ENCODE results near the gene OCA2.

Gene OCA2

DNA sequence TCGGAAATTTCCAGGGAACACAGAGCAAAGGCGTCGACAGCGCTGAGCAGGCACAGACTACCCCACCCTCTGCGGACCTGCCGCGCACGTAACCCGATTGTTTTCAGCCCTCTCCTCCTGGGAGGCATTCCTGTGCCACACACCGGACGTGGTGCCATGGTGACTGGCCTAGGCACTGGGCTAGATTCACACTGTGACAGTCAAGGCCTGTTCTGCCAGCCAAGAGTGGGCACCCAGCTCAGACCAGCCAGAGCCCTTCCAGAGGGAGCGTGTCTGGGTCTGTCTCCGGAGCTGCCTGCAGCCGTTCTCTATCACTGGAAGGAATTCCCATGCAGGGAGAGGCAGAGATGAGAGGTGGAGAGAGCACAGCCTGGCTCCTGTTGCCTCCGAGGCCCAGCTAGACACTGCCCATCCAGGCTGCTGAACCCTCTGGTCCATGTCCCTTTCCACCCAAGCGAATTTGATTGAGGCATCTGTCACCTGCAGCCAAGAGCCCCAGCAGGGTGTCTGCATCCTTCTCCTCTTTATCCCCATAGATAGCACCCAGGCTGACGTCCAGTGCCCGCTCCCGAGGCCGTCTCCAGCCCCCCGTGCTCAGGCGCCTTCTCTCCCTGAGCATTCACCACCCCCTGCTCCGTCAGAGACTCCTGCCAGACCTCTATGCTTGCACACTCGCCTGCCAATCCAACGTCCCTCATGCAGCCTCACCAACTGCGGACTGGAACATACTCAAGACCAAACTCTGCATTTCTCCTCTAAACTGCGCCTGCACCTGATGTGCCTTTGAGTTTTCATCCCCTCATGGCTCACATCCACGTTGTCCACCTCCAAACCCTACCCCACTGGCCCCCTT lies 267.5 kb downstream of the OCA2 start:
- Histone ChIP-seq H3K27ac (ENCODE audit: low read length) (no peak overlapping the region), H3K27me3 (ENCODE audit: low read depth, low read length) (no peaks in the 10 kb centered on the region), H3K4me1 (ENCODE audit: control insufficient read depth in 1 of 2, insufficient read depth in 2 of 2, low read length in 2 of 2) (no peaks in the 10 kb centered on the region), H3K4me3 (ENCODE audit: low read depth in 1 of 2, low read length in 2 of 2) (no peak overlapping the region), H3K36me3 (ENCODE audit: control insufficient read depth in 1 of 2, insufficient read depth in 2 of 2, low read length in 2 of 2) (no peaks in the 10 kb centered on the region), H3K9me3 (ENCODE audit: control insufficient read depth in 1 of 2, low read length in 2 of 2) (no peaks in the 10 kb centered on the region)

DNA sequence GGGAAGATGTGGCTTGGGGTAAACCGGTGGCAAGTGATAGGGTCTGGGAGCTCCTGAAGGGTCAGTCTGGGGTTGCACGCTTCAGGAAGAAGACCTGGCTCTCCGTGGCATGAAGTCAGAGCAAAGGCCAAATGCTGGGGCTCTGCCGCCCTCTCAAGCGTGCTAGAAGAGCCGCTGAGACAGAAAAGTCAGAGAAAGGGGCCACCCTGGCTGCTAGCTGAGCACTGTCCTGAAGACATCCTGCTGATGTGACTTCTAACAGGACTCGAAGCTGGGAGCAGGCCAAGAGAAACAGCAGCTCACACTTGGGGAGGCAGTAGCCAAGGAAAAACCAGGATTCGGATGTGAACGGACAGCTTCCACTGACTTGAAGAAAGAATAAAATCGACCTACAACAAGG lies 270.4 kb downstream of the OCA2 start:
- Histone ChIP-seq H3K4me3 (ENCODE audit: low read depth in 1 of 2, low read length in 2 of 2) (no peak overlapping the region), H3K9me3 (ENCODE audit: control insufficient read depth in 1 of 2, low read length in 2 of 2) (no peaks in the 10 kb centered on the region), H3K27ac (ENCODE audit: low read length) (no peak overlapping the region), H3K4me1 (ENCODE audit: control insufficient read depth in 1 of 2, insufficient read depth in 2 of 2, low read length in 2 of 2) (no peaks in the 10 kb centered on the region), H3K27me3 (ENCODE audit: low read depth, low read length) (no peaks in the 10 kb centered on the region), H3K36me3 (ENCODE audit: control insufficient read depth in 1 of 2, insufficient read depth in 2 of 2, low read length in 2 of 2) (no peaks in the 10 kb centered on the region)

- H3K36me3 ChIP-seq (ENCODE audit: control insufficient read depth in 1 of 2, insufficient read depth in 2 of 2, low read length in 2 of 2), result no peaks in the 10 kb centered on the region
- no peak overlapping the region for H3K4me3 ChIP-seq (ENCODE audit: low read depth in 1 of 2, low read length in 2 of 2)
- no peaks in the 10 kb centered on the region for H3K4me1 ChIP-seq (ENCODE audit: control insufficient read depth in 1 of 2, insufficient read depth in 2 of 2, low read length in 2 of 2)
- H3K27me3 ChIP-seq (ENCODE audit: low read depth, low read length), result no peaks in the 10 kb centered on the region
- no peaks in the 10 kb centered on the region for H3K9me3 ChIP-seq (ENCODE audit: control insufficient read depth in 1 of 2, low read length in 2 of 2)
- no peak overlapping the region for H3K27ac ChIP-seq (ENCODE audit: low read length)
Observed at GRCh38 chr15:27826902-27827714, 272.0 kb downstream of the OCA2 start.

DNA sequence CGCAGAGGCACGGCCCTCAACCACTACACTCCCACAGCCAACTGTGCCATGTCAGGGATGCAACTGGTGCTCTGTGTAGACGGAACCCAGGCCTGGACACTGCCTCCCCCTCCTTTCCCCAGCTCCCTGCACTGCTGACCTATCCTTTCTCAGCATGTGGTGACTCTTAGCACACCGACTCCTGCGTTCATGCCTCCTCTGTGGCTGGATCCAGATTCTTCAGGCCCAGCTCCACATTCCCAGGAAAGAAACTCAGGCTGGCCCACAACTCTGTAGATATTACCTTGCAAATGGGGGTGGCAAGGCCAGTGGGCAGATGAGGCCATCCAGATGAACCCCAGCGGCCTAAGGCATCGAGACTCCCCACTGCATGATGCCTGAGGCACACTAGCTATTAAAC lies 272.7 kb downstream of the OCA2 start:
- no peak overlapping the region for H3K4me3 ChIP-seq (ENCODE audit: low read depth in 1 of 2, low read length in 2 of 2)

GRCh38 chr15:27824841-27825422 lies 274.2 kb downstream of the OCA2 start:
- no peaks in the 10 kb centered on the region for H3K9me3 ChIP-seq (ENCODE audit: control insufficient read depth in 1 of 2, low read length in 2 of 2)
- no peaks in the 10 kb centered on the region for H3K36me3 ChIP-seq (ENCODE audit: control insufficient read depth in 1 of 2, insufficient read depth in 2 of 2, low read length in 2 of 2)
- no peaks in the 10 kb centered on the region for H3K27me3 ChIP-seq (ENCODE audit: low read depth, low read length)
- no peaks in the 10 kb centered on the region for H3K4me1 ChIP-seq (ENCODE audit: control insufficient read depth in 1 of 2, insufficient read depth in 2 of 2, low read length in 2 of 2)
- H3K27ac ChIP-seq (ENCODE audit: low read length), result no peak overlapping the region
- H3K4me3 ChIP-seq (ENCODE audit: low read depth in 1 of 2, low read length in 2 of 2), result no peak overlapping the region

More for the DNA sequence above, 272.7 kb downstream of the OCA2 start:
- Histone ChIP-seq H3K27me3 (ENCODE audit: low read depth, low read length) (no peaks in the 10 kb centered on the region), H3K27ac (ENCODE audit: low read length) (no peak overlapping the region), H3K36me3 (ENCODE audit: control insufficient read depth in 1 of 2, insufficient read depth in 2 of 2, low read length in 2 of 2) (no peaks in the 10 kb centered on the region), H3K9me3 (ENCODE audit: control insufficient read depth in 1 of 2, low read length in 2 of 2) (no peaks in the 10 kb centered on the region), H3K4me1 (ENCODE audit: control insufficient read depth in 1 of 2, insufficient read depth in 2 of 2, low read length in 2 of 2) (no peaks in the 10 kb centered on the region)

- Histone ChIP-seq H3K9me3 (ENCODE audit: control insufficient read depth in 1 of 2, low read length in 2 of 2) (peaks cover 8 to 9% of the 10 kb centered on the region in 2 donors), H3K36me3 (ENCODE audit: control insufficient read depth in 1 of 2, insufficient read depth in 2 of 2, low read length in 2 of 2) (no peaks in the 10 kb centered on the region), H3K4me3 (ENCODE audit: low read depth in 1 of 2, low read length in 2 of 2) (no peak overlapping the region), H3K4me1 (ENCODE audit: control insufficient read depth in 1 of 2, insufficient read depth in 2 of 2, low read length in 2 of 2) (no peaks in the 10 kb centered on the region), H3K27ac (ENCODE audit: low read length) (no peak overlapping the region), H3K27me3 (ENCODE audit: low read depth, low read length) (no peaks in the 10 kb centered on the region)
Observed at GRCh38 chr15:27821273-27821672, 277.8 kb downstream of the OCA2 start.

DNA sequence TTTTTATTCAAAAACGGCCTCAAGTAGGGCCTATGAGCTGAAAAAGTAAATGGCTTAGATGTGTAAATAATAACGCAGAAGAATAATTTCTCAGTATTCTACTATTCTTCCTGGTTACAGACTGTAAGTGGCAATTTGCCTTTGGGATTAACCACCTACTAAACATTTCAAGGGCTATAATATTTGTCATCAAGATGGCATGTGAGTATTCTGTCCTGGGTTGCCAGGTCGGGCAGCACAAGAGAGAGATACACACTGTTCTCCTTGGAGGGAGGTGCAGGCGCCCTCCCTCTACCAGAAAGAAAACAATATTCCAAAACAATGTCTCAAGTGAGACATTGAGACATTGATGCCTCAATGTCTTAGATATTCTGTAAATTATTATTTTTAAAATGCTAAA lies 278.4 kb downstream of the OCA2 start:
- no peak overlapping the region for H3K27ac ChIP-seq (ENCODE audit: low read length)
- peaks cover 8 to 9% of the 10 kb centered on the region in 2 donors for H3K9me3 ChIP-seq (ENCODE audit: control insufficient read depth in 1 of 2, low read length in 2 of 2)
- no peak overlapping the region for H3K4me3 ChIP-seq (ENCODE audit: low read depth in 1 of 2, low read length in 2 of 2)
- H3K4me1 ChIP-seq (ENCODE audit: control insufficient read depth in 1 of 2, insufficient read depth in 2 of 2, low read length in 2 of 2), result no peaks in the 10 kb centered on the region
- no peaks in the 10 kb centered on the region for H3K27me3 ChIP-seq (ENCODE audit: low read depth, low read length)
- H3K36me3 ChIP-seq (ENCODE audit: control insufficient read depth in 1 of 2, insufficient read depth in 2 of 2, low read length in 2 of 2), result no peaks in the 10 kb centered on the region

GRCh38 chr15:27820232-27820631 lies 278.9 kb downstream of the OCA2 start:
- Histone ChIP-seq H3K4me3 (ENCODE audit: low read depth in 1 of 2, low read length in 2 of 2) (no peak overlapping the region), H3K36me3 (ENCODE audit: control insufficient read depth in 1 of 2, insufficient read depth in 2 of 2, low read length in 2 of 2) (no peaks in the 10 kb centered on the region), H3K4me1 (ENCODE audit: control insufficient read depth in 1 of 2, insufficient read depth in 2 of 2, low read length in 2 of 2) (no peaks in the 10 kb centered on the region), H3K27me3 (ENCODE audit: low read depth, low read length) (no peaks in the 10 kb centered on the region), H3K9me3 (ENCODE audit: control insufficient read depth in 1 of 2, low read length in 2 of 2) (peaks cover 8 to 9% of the 10 kb centered on the region in 2 donors), H3K27ac (ENCODE audit: low read length) (no peak overlapping the region)

DNA sequence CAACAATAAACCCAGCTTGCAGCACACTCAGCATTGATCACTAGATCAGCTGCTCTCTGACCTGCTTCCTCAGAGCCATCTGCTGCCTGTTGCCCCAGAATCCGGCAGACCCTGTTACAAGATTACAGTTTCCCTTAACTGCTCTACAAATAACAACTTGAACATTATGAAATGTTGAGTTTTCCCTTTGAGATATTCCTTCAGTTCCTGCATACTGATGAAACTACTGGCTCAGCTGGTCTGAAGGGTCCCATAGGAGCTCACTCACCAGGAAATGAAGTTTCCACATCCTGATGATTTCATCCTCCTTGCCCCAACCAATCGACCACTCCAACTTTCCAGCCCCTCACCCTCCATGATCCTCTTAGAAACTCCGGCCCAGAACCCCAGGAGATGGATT lies 281.9 kb downstream of the OCA2 start:
- Histone ChIP-seq H3K27ac (ENCODE audit: low read length) (no peak overlapping the region), H3K27me3 (ENCODE audit: low read depth, low read length) (no peaks in the 10 kb centered on the region), H3K36me3 (ENCODE audit: control insufficient read depth in 1 of 2, insufficient read depth in 2 of 2, low read length in 2 of 2) (no peaks in the 10 kb centered on the region), H3K9me3 (ENCODE audit: control insufficient read depth in 1 of 2, low read length in 2 of 2) (peaks cover 8 to 9% of the 10 kb centered on the region in 2 donors), H3K4me1 (ENCODE audit: control insufficient read depth in 1 of 2, insufficient read depth in 2 of 2, low read length in 2 of 2) (no peaks in the 10 kb centered on the region), H3K4me3 (ENCODE audit: low read depth in 1 of 2, low read length in 2 of 2) (no peak overlapping the region)

DNA sequence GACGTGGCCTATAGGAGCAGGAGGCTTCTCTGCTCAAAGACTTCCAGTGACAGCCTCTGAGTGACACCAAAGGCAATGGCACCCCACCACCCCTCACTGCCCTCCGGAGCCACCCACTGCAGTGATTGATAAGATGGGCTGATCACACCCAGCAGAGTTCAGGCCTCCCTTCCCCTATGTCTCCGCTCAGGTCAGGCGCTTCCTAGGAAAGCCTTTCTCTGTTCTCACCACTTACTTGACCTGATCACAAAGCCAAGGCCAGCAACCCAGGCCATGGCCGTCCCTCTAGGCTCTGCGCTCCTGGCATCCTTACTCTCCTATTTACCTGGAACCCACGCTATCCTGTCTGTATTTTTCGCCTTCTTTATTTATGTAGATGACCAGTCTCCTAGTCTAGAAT lies 282.3 kb downstream of the OCA2 start:
- Histone ChIP-seq H3K4me1 (ENCODE audit: control insufficient read depth in 1 of 2, insufficient read depth in 2 of 2, low read length in 2 of 2) (no peaks in the 10 kb centered on the region), H3K9me3 (ENCODE audit: control insufficient read depth in 1 of 2, low read length in 2 of 2) (peaks cover 8 to 9% of the 10 kb centered on the region in 2 donors), H3K27ac (ENCODE audit: low read length) (no peak overlapping the region), H3K27me3 (ENCODE audit: low read depth, low read length) (no peaks in the 10 kb centered on the region), H3K4me3 (ENCODE audit: low read depth in 1 of 2, low read length in 2 of 2) (no peak overlapping the region), H3K36me3 (ENCODE audit: control insufficient read depth in 1 of 2, insufficient read depth in 2 of 2, low read length in 2 of 2) (no peaks in the 10 kb centered on the region)

DNA sequence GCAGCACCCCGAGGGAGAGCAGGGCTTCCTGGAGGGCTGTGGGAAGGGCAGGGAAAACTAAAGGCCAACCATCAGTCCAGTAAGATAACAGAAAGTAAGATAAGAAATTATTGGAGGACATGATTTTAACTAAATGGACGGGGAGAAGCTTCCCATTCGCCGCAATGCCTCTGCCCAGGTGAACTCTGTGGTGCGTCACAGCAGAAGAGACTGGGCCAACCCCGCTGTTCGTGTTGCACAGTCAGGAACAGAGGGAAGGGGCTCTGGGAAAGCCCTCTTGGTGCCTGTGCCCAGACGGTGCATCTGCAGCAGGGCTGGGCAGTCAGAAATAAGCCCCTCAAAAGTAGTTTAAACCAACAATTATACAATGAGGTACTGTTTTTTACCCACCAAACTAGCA lies 284.1 kb downstream of the OCA2 start:
- no peaks in the 10 kb centered on the region for H3K4me1 ChIP-seq (ENCODE audit: control insufficient read depth in 1 of 2, insufficient read depth in 2 of 2, low read length in 2 of 2)
- no peak overlapping the region for H3K4me3 ChIP-seq (ENCODE audit: low read depth in 1 of 2, low read length in 2 of 2)
- peaks cover 8 to 9% of the 10 kb centered on the region in 2 donors for H3K9me3 ChIP-seq (ENCODE audit: control insufficient read depth in 1 of 2, low read length in 2 of 2)
- no peak overlapping the region for H3K27ac ChIP-seq (ENCODE audit: low read length)
- no peaks in the 10 kb centered on the region for H3K27me3 ChIP-seq (ENCODE audit: low read depth, low read length)
- H3K36me3 ChIP-seq (ENCODE audit: control insufficient read depth in 1 of 2, insufficient read depth in 2 of 2, low read length in 2 of 2), result no peaks in the 10 kb centered on the region

All from muscle layer of duodenum (tissue), 2 donors.